Measurements from ENCODE around the gene MCM8. TPM values are rescaled to one million over a fixed set of nuclear protein-coding genes. Genes with fewer than 3 reads are reported as not detected.

Gene MCM8
- total RNA-seq, 4 donors from 2014 or later = 2.6 to 7.2 (median 5.9) TPM

DNA sequence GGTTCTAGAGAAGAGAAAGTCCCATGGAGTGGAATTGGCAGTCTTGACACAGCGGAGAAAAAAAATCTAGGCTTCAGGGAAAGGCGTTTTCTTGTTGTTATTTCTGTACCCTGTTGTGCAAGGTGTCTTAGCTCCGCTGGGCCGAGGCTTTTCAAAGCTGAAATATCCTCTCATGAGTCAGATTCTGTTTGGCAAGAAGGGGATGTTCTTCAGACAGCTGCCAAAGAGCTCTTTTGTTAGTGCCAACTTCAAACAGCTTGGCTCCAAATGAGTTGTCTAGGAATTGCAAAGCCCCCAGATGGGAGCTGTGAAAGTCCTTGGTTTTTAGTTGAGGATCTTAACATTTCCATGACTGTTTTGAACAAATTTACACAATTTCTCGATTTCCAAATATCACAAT, 57.8 kb downstream of the MCM8 start:
- 5 to 20% methylated on average over 5 of the region's 5 CpGs for WGBS, 2 donors
- Histone ChIP-seq H3K27ac (peak overlapping the region in 3 of 4 donors; percentile 9 to 59 (median 43)), H3K4me1 (peaks cover 20 to 45% (median 23%) of the 10 kb centered on the region in 3 donors), H3K36me3 (peaks cover 0 to 37% (median 6%) of the 10 kb centered on the region in 3 donors), H3K9me3 (no peaks in the 10 kb centered on the region), H3K27me3 (no peaks in the 10 kb centered on the region), H3K4me3 (peak overlapping the region in 2 of 4 donors; percentile 27 to 87)
- intact Hi-C loops (cut with DNase I) = no loop called here
- TF ChIP-seq POLR2A (IDR thresholded peaks at IDR 0.05) = no peak
- TF ChIP-seq, protein P1, sequence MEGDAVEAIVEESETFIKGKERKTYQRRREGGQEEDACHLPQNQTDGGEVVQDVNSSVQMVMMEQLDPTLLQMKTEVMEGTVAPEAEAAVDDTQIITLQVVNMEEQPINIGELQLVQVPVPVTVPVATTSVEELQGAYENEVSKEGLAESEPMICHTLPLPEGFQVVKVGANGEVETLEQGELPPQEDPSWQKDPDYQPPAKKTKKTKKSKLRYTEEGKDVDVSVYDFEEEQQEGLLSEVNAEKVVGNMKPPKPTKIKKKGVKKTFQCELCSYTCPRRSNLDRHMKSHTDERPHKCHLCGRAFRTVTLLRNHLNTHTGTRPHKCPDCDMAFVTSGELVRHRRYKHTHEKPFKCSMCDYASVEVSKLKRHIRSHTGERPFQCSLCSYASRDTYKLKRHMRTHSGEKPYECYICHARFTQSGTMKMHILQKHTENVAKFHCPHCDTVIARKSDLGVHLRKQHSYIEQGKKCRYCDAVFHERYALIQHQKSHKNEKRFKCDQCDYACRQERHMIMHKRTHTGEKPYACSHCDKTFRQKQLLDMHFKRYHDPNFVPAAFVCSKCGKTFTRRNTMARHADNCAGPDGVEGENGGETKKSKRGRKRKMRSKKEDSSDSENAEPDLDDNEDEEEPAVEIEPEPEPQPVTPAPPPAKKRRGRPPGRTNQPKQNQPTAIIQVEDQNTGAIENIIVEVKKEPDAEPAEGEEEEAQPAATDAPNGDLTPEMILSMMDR (IDR thresholded peaks at IDR 0.05) = no peak
- DNase-seq = peak; percentile 3

DNA sequence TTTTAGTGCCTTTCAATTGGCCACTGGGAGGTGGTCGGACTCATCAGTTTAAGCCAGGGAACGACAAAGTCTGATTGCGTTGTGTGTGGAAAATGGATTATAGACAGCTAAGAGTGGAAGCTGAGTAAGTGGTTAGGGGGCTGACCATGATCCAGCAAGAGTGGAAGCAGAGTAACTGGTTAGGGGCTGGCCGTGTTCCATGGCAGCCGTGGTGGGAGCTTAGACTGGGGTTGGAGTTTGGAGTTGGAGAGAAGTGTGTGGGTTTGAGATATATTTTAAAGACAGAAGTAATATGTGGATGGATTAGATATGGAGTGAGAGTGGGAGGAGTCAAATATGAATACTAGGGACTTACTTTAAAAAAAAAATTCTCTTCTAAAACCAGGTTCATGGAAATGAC, 61.7 kb downstream of the MCM8 start:
- no peaks in the 10 kb centered on the region for H3K9me3 ChIP-seq
- WGBS, 2 donors = 94 to 95% methylated on average over 5 of the region's 5 CpGs
- H3K27ac ChIP-seq = no peak overlapping the region
- intact Hi-C loops (cut with DNase I) = no loop called here
- no peaks in the 10 kb centered on the region for H3K27me3 ChIP-seq
- DNase-seq = no peak
- H3K4me3 ChIP-seq = no peak overlapping the region
- H3K36me3 ChIP-seq = peaks cover 0 to 75% (median 6%) of the 10 kb centered on the region in 3 donors
- TF ChIP-seq POLR2A (IDR thresholded peaks at IDR 0.05) = no peak
- peaks cover 13 to 28% (median 14%) of the 10 kb centered on the region in 3 donors for H3K4me1 ChIP-seq

DNA sequence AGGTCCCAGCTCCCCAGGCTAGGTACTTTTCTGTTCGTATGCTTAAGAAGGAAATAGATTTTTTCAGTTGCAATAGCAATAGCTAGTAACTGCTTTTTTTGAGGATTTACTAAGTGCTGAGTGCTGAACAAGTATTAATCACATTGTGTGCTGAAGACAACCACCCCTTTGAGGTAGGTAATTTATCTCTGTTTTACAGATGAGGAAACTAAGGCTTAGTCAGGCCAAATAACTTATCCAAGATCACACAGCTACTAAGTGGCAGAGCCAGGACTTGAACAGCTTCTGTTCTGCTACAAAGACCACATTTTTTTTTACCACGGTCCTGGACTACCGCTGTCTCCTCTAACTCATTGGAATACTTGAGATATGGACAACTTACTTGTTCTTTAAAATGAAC, 63.6 kb downstream of the MCM8 start:
- H3K27me3 ChIP-seq = no peaks in the 10 kb centered on the region
- H3K4me1 ChIP-seq = peaks cover 0 to 10% (median 0%) of the 10 kb centered on the region in 3 donors
- H3K27ac ChIP-seq = no peak overlapping the region
- 79 to 82% methylated on average over 3 of the region's 3 CpGs for WGBS, 2 donors
- H3K9me3 ChIP-seq = no peaks in the 10 kb centered on the region
- intact Hi-C loops (cut with DNase I) = no loop called here
- H3K4me3 ChIP-seq = no peak overlapping the region
- peaks cover 0 to 83% (median 6%) of the 10 kb centered on the region in 3 donors for H3K36me3 ChIP-seq
- TF ChIP-seq, protein P1 (IDR thresholded peaks at IDR 0.05) = no peak
- no peak for TF ChIP-seq POLR2A (IDR thresholded peaks at IDR 0.05)
- no peak for DNase-seq

DNA sequence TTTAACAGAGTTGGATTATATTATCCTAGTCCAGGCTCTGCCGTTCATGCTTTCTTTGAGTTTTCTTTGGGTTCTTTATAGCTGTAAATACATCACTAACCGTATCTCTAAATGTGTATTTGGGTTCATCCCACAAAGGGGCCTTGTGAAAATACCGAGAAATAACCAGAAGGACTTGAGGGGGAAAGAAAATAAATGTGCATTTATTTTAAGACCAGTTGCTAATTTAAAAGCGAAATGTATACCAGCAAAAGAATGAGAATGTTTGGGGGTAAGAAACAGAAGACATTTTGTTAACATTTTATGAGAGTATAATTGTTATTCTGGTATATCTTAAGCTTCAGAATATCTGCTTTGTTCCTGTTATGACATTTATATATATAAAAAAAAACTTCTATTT, 64.5 kb downstream of the MCM8 start:
- no peak overlapping the region for H3K27ac ChIP-seq
- H3K4me3 ChIP-seq = no peak overlapping the region
- TF ChIP-seq, protein P1 (IDR thresholded peaks at IDR 0.05) = no peak
- TF ChIP-seq POLR2A (IDR thresholded peaks at IDR 0.05) = no peak
- H3K27me3 ChIP-seq = no peaks in the 10 kb centered on the region
- peaks cover 0 to 79% (median 6%) of the 10 kb centered on the region in 3 donors for H3K36me3 ChIP-seq
- no peak for DNase-seq
- no peaks in the 10 kb centered on the region for H3K9me3 ChIP-seq
- peaks cover 0 to under 1% (median 0%) of the 10 kb centered on the region in 3 donors for H3K4me1 ChIP-seq
- WGBS, 2 donors = 82 to 85% methylated on average over 4 of the region's 4 CpGs
- intact Hi-C loops (cut with DNase I) = no loop called here

DNA sequence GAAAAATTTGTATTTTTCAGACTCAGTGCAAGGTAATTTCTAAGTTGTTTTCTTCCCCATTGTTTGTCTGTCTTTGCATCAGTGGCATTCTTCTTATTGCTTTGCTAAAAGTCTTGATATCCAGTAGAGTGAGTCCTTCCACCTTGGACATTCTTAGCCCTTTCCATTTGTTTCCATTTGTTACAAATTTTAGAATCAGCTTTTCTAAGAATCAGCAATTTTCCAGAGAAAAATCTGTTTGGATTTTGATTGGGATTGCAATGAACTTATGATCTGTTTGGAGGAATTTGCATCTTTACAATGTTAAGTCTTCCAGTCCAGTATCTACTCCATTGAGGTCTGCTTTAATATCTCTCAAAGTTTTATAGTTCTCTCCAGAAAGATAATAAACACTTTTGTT, 67.0 kb downstream of the MCM8 start:
- intact Hi-C loops (cut with DNase I) = no loop called here
- no peaks in the 10 kb centered on the region for H3K27me3 ChIP-seq
- peaks cover 0 to 64% (median 0%) of the 10 kb centered on the region in 3 donors for H3K36me3 ChIP-seq
- H3K4me3 ChIP-seq = no peak overlapping the region
- H3K4me1 ChIP-seq = no peaks in the 10 kb centered on the region
- no peak overlapping the region for H3K27ac ChIP-seq
- DNase-seq = no peak
- no peak for TF ChIP-seq POLR2A (IDR thresholded peaks at IDR 0.05)
- TF ChIP-seq, protein P1 (IDR thresholded peaks at IDR 0.05) = no peak
- H3K9me3 ChIP-seq = no peaks in the 10 kb centered on the region

DNA sequence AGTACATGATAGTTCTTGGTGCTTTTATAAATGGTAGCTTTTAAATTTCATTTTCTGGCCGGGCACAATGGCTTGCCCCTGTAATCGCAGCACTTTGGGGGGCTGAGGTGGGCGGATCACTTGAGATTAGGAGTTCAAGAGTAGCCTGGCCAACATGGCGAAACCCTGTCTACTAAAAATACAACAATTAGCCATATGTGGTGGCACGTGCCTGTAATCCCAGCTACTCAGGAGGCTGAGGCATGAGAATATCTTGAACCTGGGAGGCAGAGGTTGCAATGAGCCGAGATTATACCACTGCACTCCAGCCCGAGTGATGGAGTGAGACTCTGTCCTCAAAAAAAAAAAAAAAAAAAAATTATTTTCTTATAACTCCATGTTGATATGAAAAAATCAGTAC, 67.4 kb downstream of the MCM8 start:
- Histone ChIP-seq H3K27me3 (no peaks in the 10 kb centered on the region), H3K27ac (no peak overlapping the region), H3K9me3 (no peaks in the 10 kb centered on the region), H3K36me3 (peaks cover 0 to 63% (median 0%) of the 10 kb centered on the region in 3 donors), H3K4me3 (no peak overlapping the region), H3K4me1 (no peaks in the 10 kb centered on the region)
- WGBS, 2 donors = 88 to 94% methylated on average over 7 of the region's 7 CpGs
- intact Hi-C loops (cut with DNase I) = no loop called here
- no peak for TF ChIP-seq POLR2A (IDR thresholded peaks at IDR 0.05)
- TF ChIP-seq, protein P1 (IDR thresholded peaks at IDR 0.05) = no peak
- no peak for DNase-seq

All from esophagus squamous epithelium (tissue), 5 donors.